BLaER1 (cell line): ENCODE results near the gene PRSS12.

ENCODE experiments used
- H3K27ac ChIP-seq: shearing (Covaris generic); formaldehyde crosslinking; 2 replicates; pipeline ENCODE4 v1.8.1; 2022
- H3K27me3 ChIP-seq: shearing (Covaris generic); formaldehyde crosslinking; 2 replicates; pipeline ENCODE4 v1.8.1; 2022
- H3K36me3 ChIP-seq: shearing (Covaris generic); formaldehyde crosslinking; 2 replicates; pipeline ENCODE4 v1.8.1; 2022
- H3K4me1 ChIP-seq: shearing (Covaris generic); formaldehyde crosslinking; 2 replicates; pipeline ENCODE4 v1.8.1; 2022
- H3K4me2 ChIP-seq: shearing (Covaris generic); formaldehyde crosslinking; 2 replicates; pipeline ENCODE4 v1.8.1; 2022
- H3K4me3 ChIP-seq: shearing (Covaris generic); formaldehyde crosslinking; 2 replicates; pipeline ENCODE4 v1.8.1; 2022
- H3K9ac ChIP-seq: shearing (Covaris generic); formaldehyde crosslinking; 2 replicates; pipeline ENCODE4 v1.8.1; 2022
- H3K9me3 ChIP-seq: shearing (Covaris generic); formaldehyde crosslinking; 2 replicates; pipeline ENCODE4 v1.8.1; 2022
- H4K20me1 ChIP-seq: shearing (Covaris generic); formaldehyde crosslinking; 2 replicates; pipeline ENCODE4 v1.8.1; 2022
- Cebpa-rat ChIP-seq: shearing (Covaris generic); IDR thresholded peaks from 2 replicates; pipeline ENCODE4 v1.8.1; 2022

Gene PRSS12

DNA sequence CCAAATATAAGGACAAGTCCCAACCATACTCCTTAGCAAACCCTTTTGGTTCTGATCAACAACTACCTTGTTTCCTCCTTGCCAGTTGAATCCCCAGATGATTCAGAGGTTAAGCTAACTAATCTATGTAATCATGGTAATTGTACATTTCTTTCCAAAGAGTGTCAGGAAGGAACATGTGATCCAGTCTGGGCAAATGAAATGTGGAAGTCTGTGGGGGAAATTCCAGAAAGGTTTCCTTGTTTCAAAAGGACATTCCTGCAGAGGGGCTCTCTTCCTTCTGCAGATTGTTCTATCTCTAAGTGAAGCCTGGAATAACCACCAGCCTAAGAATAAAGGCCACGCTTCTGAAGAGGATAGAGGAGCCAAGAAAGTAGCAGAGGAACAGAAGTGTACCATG is 7.0 kb downstream of the PRSS12 start:
- Histone ChIP-seq H4K20me1 (no peaks in the 10 kb centered on the region), H3K36me3 (no peaks in the 10 kb centered on the region), H3K4me3 (no peak overlapping the region), H3K27me3 (no peaks in the 10 kb centered on the region), H3K9ac (no peak overlapping the region), H3K4me1 (no peaks in the 10 kb centered on the region), H3K4me2 (no peak overlapping the region), H3K9me3 (no peaks in the 10 kb centered on the region), H3K27ac (no peak overlapping the region)
- no peak for TF ChIP-seq Cebpa-rat

DNA sequence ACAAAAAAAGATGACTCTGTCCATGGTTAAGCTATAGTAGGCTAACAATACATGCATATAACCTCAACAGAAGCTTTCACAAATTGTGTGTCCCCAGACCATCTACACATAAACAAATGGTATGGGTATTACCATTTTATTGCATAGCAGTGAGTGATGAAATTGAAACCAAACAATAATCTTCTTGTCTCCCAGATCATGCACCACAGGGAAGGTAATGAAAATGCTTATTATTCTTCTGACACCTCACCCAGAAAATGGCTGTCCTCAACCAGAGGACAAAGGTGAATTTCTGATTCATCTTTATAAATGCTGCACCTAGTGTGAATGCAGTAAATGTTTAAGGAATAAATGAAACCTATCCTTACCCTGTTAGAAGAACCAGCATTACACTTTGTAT is 8.0 kb downstream of the PRSS12 start:
- H3K27ac ChIP-seq = no peak overlapping the region
- no peak overlapping the region for H3K4me3 ChIP-seq
- TF ChIP-seq Cebpa-rat = no peak
- H4K20me1 ChIP-seq = no peaks in the 10 kb centered on the region
- H3K4me2 ChIP-seq = no peak overlapping the region
- no peaks in the 10 kb centered on the region for H3K36me3 ChIP-seq
- H3K27me3 ChIP-seq = no peaks in the 10 kb centered on the region
- H3K4me1 ChIP-seq = no peaks in the 10 kb centered on the region
- no peak overlapping the region for H3K9ac ChIP-seq
- no peaks in the 10 kb centered on the region for H3K9me3 ChIP-seq

DNA sequence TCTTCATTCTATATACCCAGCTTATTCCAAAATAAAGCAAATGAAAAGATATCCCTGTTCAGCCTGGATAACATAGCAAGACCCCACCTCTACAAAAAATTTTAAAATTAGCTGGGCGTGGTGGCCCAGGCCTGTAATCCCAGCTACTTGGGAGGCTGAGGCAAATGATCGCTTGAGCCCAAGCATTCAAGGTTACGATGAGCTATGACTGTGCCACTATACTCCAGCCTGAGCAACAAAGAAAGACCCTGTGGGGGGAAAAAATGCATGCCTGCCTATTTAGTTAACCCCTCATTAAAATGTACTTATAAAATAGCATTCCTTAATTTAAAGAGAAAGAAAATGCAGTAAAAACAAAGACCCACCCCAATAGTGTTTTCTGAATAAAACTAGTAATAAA is 9.3 kb downstream of the PRSS12 start:
- H3K4me2 ChIP-seq = no peak overlapping the region
- H3K4me3 ChIP-seq = no peak overlapping the region
- no peak overlapping the region for H3K9ac ChIP-seq
- no peaks in the 10 kb centered on the region for H4K20me1 ChIP-seq
- no peaks in the 10 kb centered on the region for H3K4me1 ChIP-seq
- H3K36me3 ChIP-seq = no peaks in the 10 kb centered on the region
- H3K27ac ChIP-seq = no peak overlapping the region
- H3K9me3 ChIP-seq = no peaks in the 10 kb centered on the region
- no peak for TF ChIP-seq Cebpa-rat
- H3K27me3 ChIP-seq = no peaks in the 10 kb centered on the region

DNA sequence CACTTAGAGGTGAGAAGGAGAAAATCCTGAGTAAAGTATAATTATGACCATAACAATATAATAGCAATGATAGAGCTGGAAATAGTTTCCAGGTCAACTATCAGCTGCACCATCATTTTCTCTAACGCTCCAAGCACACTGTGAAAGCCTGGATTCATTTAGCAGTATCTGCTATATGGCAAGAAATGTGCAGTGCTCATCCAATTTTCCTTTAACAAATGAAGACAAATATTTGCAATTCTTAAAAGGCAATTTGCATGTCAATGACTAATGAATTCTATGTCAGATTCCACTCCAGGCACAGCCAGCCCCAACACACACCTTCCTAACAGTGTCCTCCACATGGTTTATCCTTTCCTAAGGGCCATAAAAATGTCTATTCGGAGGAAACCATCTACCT is 12.7 kb downstream of the PRSS12 start:
- H3K27ac ChIP-seq = no peak overlapping the region

DNA sequence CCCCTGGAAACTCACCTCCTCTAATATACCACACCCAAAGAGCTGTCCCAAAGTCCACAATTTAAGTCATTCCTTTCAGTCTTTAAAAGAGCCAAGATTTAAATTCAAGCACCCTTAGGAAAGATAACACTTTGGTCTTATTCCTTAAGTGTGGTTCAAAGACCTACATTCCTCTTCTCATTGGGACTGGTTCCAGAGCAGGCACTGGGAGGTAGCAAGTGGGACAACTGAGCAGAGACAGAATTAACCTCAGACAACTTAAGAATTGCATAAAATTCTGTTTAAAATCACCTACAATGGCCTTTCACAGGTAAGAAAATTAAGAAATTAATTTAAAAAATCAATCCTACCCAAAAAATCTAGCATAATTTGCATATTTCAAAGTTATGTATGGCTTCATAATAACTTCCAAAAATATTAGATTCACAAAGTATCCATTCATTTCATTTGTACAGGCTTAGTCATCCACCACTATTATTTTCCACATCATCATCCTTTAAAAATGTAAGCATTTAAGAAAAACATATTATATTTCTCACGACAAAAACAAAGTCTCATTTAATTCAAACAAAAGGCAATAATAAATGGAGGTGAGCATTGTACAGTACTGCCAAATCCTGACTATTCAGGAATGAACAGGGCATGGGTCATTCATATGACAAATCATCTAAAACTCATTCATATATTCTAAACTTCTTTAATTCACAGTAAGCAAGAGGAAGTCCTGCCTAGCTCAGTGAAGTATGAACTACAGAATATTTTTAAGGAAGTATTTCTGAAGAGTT is 13.6 kb downstream of the PRSS12 start:
- H3K4me2 ChIP-seq = no peak overlapping the region
- no peak for TF ChIP-seq Cebpa-rat
- H3K9ac ChIP-seq = no peak overlapping the region
- H3K4me3 ChIP-seq = no peak overlapping the region
- H3K36me3 ChIP-seq = no peaks in the 10 kb centered on the region
- no peaks in the 10 kb centered on the region for H3K27me3 ChIP-seq
- no peak overlapping the region for H3K27ac ChIP-seq
- no peaks in the 10 kb centered on the region for H4K20me1 ChIP-seq
- H3K4me1 ChIP-seq = no peaks in the 10 kb centered on the region
- H3K9me3 ChIP-seq = no peaks in the 10 kb centered on the region

More for the DNA sequence above, 12.7 kb downstream of the PRSS12 start:
- Histone ChIP-seq H3K4me1 (no peaks in the 10 kb centered on the region), H3K27me3 (no peaks in the 10 kb centered on the region), H3K4me3 (no peak overlapping the region), H3K9me3 (no peaks in the 10 kb centered on the region), H4K20me1 (no peaks in the 10 kb centered on the region), H3K9ac (no peak overlapping the region), H3K36me3 (no peaks in the 10 kb centered on the region), H3K4me2 (no peak overlapping the region)
- TF ChIP-seq Cebpa-rat = no peak

DNA sequence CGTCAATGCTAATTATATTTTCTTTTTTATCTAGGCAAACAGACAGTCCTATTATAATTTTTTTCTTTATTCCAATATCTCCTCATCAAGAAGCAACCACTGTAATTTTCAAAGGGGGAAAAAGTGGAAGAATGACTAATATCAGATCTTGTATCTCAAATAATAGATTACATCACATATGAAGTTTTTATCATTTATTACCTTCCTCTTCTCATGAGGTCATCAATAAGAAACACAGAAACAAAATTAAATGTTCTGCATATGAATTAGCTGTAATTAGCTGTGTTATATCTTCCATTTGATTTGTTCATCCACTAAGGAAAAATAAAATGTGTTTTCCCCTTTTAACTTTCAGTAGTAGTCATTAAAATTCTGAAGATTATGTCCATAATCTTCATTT is 14.3 kb downstream of the PRSS12 start:
- Histone ChIP-seq H4K20me1 (no peaks in the 10 kb centered on the region), H3K4me2 (no peak overlapping the region), H3K4me3 (no peak overlapping the region), H3K9me3 (no peaks in the 10 kb centered on the region), H3K27ac (no peak overlapping the region), H3K27me3 (no peaks in the 10 kb centered on the region), H3K4me1 (no peaks in the 10 kb centered on the region), H3K9ac (no peak overlapping the region), H3K36me3 (no peaks in the 10 kb centered on the region)
- TF ChIP-seq Cebpa-rat = no peak

DNA sequence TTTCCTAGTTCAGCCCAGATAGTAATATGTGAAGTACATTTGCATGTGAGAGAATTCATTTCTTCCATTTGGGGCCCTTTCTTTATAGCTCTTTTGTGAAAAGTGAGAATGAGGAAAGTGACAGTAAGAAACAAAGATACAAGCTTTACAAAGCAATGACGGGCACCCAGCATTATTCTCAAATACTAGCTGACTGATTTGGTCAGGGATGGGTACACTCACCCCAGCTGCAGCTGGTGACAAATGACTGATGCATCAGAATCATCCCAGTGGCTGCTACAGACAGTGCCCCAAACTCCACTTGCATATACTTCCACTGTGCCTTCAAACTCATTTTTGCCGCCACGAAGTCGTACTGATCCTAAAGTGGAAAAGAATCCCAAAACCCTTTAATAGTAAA is 14.8 kb downstream of the PRSS12 start:
- no peaks in the 10 kb centered on the region for H3K9me3 ChIP-seq
- H3K4me2 ChIP-seq = no peak overlapping the region
- H3K27ac ChIP-seq = no peak overlapping the region
- H3K4me1 ChIP-seq = no peaks in the 10 kb centered on the region
- H3K36me3 ChIP-seq = no peaks in the 10 kb centered on the region
- no peaks in the 10 kb centered on the region for H4K20me1 ChIP-seq
- no peak overlapping the region for H3K4me3 ChIP-seq
- TF ChIP-seq Cebpa-rat = no peak
- H3K27me3 ChIP-seq = no peaks in the 10 kb centered on the region
- H3K9ac ChIP-seq = no peak overlapping the region

DNA sequence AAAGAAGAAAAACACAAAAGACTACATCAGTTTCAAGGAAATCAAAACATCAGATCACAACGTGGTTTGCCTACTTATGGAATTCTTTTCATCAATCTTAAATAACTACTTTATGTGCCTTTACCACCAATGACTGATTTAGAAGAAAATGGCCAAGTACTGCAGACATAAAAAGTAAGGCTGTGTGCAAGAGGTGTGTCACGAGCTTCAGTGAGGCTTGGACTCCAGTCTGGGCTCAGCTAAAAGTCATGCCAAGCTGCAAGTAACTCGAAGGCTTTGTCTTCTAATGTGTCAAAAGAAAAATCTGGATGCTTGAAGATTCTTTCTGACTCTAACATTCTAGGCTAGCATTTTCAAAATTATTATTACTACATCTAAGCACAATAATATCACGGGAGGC is 17.0 kb downstream of the PRSS12 start:
- Histone ChIP-seq H3K9ac (no peak overlapping the region), H4K20me1 (no peaks in the 10 kb centered on the region), H3K4me1 (no peaks in the 10 kb centered on the region), H3K36me3 (no peaks in the 10 kb centered on the region), H3K27ac (no peak overlapping the region), H3K27me3 (no peaks in the 10 kb centered on the region), H3K4me2 (no peak overlapping the region), H3K9me3 (no peaks in the 10 kb centered on the region), H3K4me3 (no peak overlapping the region)
- TF ChIP-seq Cebpa-rat = no peak

DNA sequence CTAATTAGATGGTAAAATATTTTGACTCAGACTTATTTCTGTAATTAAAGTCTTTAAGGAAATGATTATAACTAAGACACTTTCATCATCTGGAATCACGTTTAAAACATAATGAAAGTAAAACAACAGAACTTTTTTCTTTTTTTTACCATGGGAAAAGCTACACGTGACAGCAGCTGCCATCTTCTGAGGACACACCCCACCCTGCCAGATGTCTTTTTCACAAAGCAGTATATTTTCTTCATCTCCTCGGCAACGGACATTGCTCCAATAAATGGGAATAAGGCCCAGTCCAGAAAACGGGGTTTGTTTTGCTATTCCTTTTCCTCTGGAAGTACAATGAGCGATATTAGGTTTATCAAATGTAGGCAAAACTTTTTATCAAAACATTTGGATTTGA is 17.5 kb downstream of the PRSS12 start:
- no peak overlapping the region for H3K27ac ChIP-seq
- no peak overlapping the region for H3K9ac ChIP-seq
- no peaks in the 10 kb centered on the region for H3K27me3 ChIP-seq
- H3K4me3 ChIP-seq = no peak overlapping the region
- H3K4me1 ChIP-seq = no peaks in the 10 kb centered on the region
- no peak overlapping the region for H3K4me2 ChIP-seq
- H3K9me3 ChIP-seq = no peaks in the 10 kb centered on the region
- no peaks in the 10 kb centered on the region for H3K36me3 ChIP-seq
- no peak for TF ChIP-seq Cebpa-rat
- no peaks in the 10 kb centered on the region for H4K20me1 ChIP-seq

DNA sequence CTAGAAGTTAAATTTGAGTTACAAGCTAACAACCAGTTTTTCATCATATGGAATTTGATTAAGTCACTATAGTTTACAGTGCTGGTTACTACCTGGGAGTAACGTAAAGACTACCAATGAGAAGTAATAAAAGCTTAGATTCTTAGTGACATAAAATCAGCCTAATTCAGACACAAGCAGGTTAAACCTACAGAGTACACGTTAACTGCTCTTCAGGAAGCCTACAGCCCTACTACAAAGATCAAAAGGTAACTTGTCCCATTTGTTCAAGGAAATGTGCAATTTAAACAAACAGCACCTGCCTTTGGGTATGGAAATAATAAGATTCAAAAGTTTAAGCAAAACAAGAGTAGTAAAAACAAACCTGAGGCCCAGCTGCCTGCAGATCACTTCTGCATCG is 21.5 kb downstream of the PRSS12 start:
- H3K9me3 ChIP-seq = no peaks in the 10 kb centered on the region
- H3K27me3 ChIP-seq = no peaks in the 10 kb centered on the region
- no peak overlapping the region for H3K4me3 ChIP-seq
- no peaks in the 10 kb centered on the region for H3K36me3 ChIP-seq
- H3K27ac ChIP-seq = no peak overlapping the region
- no peak overlapping the region for H3K9ac ChIP-seq
- no peaks in the 10 kb centered on the region for H4K20me1 ChIP-seq
- no peak for TF ChIP-seq Cebpa-rat
- no peak overlapping the region for H3K4me2 ChIP-seq
- H3K4me1 ChIP-seq = no peaks in the 10 kb centered on the region

DNA sequence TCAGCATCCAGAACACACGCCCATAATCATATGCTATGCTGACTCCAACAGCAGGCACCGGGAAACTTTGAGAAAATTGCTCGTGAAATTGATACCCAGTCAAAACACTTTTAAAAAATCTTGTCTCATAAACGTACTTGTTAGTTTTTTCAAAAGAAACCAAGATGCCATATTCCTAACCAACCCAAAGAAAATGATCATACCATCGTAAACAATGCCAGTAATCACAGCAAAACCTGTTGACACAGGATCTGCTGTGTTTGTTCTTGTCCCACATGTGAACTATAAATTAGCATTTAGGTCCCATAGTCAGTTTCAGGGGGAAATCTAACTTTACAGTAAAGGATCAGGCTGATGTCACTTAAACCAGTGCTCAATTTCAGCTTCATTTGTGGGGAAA is 23.0 kb downstream of the PRSS12 start:
- H3K27me3 ChIP-seq = no peaks in the 10 kb centered on the region
- no peaks in the 10 kb centered on the region for H3K36me3 ChIP-seq
- H3K4me3 ChIP-seq = no peak overlapping the region
- H3K27ac ChIP-seq = no peak overlapping the region
- no peaks in the 10 kb centered on the region for H4K20me1 ChIP-seq
- no peak overlapping the region for H3K9ac ChIP-seq
- TF ChIP-seq Cebpa-rat = no peak
- no peaks in the 10 kb centered on the region for H3K9me3 ChIP-seq
- no peak overlapping the region for H3K4me2 ChIP-seq
- no peaks in the 10 kb centered on the region for H3K4me1 ChIP-seq
